Lower lobe of right lung (tissue), 2 donors: ENCODE measurements around the gene PTPRT. TPM values are rescaled to one million over a fixed set of nuclear protein-coding genes. Genes with fewer than 3 reads are reported as not detected.

Experiments
- ATAC-seq, 2 donors: fragments of 200-7000 bp; cut with Tn5 transposase; one replicate each; pipeline ENCODE4 v1.9.1; 2020 to 2022; ENCODE audit warnings: mild to moderate bottlenecking in 2 of 2, moderate library complexity in 2 of 2
- DNase-seq: peaks from one replicate; pipeline ENCODE4 v3.0.0-alpha.2; 2020
- H3K27ac ChIP-seq: fragments of 200-600 bp; one replicate; pipeline ENCODE4 v1.8.0; 2022
- H3K27me3 ChIP-seq: fragments of 200-600 bp; one replicate; pipeline ENCODE4 v1.8.0; 2022; ENCODE audit warnings: low read depth
- H3K36me3 ChIP-seq: fragments of 200-600 bp; one replicate; pipeline ENCODE4 v1.8.0; 2022; ENCODE audit warnings: mild to moderate bottlenecking
- H3K4me1 ChIP-seq: fragments of 200-600 bp; one replicate; pipeline ENCODE4 v1.8.0; 2022
- H3K4me3 ChIP-seq: fragments of 200-600 bp; one replicate; pipeline ENCODE4 v1.8.0; 2022; ENCODE audit warnings: mild to moderate bottlenecking
- H3K9me3 ChIP-seq: fragments of 200-600 bp; one replicate; pipeline ENCODE4 v1.8.0; 2022
- intact Hi-C: fragments of 100-400 bp; cut with DNase I; formaldehyde crosslinking; loops from one replicate; pipeline ENCODE4 v1.11.0; 2022
- total RNA-seq: library from RNA; stranded (reverse); fragmentation: NEBNext Ultra II Directional; extraction: Animal tissue kit (Norgen Biotek cat#: 25700); gene quantifications from one replicate; pipeline ENCODE4 v1.2.1, GENCODE V29; 2021
- TF ChIP-seq, protein P1 (sequence below): fragments of 200-600 bp; IDR thresholded peaks from one replicate; pipeline ENCODE4 v1.8.0; 2022; ENCODE audit warnings: antibody characterized with exemption, mild to moderate bottlenecking
- donor health status: DM: no; HTN: yes; CAD: no; lungs with severe emphysema.

PTPRT gene
- total RNA-seq, 1 donor from 2014 or later, result 8.0 TPM

DNA sequence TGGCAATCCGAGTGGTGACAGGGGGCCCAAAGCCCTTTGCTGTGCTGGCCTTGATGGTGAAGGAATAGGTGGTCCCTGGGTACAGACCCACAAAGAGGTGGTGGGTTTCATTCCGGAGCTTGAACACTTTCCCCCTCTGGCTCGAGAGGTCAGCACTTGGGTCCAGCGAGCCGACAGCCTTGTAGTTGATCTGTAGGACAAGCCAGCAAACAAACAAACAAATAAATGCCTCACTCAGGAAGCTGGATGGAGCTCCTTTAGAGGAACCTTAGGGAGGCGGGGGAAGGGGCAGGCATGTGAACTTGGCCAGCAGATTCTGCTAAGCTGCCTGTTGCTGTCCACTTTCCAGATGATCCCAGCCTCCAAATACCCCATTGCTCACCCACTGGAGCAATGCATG lies 837.6 kb downstream of the PTPRT start:
- no peaks in the 10 kb centered on the region for H3K4me1 ChIP-seq
- H3K27ac ChIP-seq, result no peak overlapping the region
- intact Hi-C loops, result no loop called here
- no peaks in the 10 kb centered on the region for H3K27me3 ChIP-seq
- H3K9me3 ChIP-seq, result no peaks in the 10 kb centered on the region
- H3K4me3 ChIP-seq, result no peak overlapping the region
- ATAC-seq (no peak), DNase-seq (no peak)
- no peaks in the 10 kb centered on the region for H3K36me3 ChIP-seq
- TF ChIP-seq, protein P1, sequence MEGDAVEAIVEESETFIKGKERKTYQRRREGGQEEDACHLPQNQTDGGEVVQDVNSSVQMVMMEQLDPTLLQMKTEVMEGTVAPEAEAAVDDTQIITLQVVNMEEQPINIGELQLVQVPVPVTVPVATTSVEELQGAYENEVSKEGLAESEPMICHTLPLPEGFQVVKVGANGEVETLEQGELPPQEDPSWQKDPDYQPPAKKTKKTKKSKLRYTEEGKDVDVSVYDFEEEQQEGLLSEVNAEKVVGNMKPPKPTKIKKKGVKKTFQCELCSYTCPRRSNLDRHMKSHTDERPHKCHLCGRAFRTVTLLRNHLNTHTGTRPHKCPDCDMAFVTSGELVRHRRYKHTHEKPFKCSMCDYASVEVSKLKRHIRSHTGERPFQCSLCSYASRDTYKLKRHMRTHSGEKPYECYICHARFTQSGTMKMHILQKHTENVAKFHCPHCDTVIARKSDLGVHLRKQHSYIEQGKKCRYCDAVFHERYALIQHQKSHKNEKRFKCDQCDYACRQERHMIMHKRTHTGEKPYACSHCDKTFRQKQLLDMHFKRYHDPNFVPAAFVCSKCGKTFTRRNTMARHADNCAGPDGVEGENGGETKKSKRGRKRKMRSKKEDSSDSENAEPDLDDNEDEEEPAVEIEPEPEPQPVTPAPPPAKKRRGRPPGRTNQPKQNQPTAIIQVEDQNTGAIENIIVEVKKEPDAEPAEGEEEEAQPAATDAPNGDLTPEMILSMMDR, result no peak

DNA sequence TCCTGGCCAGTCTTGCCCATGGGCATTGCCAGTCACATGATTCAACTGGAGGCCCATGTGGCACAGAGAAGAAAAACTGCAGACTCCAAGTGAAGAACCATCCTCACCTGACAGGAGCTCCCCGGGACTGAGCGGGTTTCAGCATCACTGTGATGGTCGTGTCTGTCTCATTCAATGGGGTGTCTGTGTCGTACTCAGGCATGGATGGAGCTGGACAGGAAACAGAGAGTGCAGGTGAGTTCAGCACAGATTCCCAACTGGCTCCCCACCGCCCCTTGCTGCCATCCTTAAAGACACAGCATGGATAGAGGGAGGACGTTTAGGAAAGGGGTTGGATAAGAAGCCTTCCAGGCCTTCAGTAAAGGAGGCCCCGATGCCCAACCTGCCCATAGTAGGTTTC lies 839.2 kb downstream of the PTPRT start:
- no peak for DNase-seq
- H3K27ac ChIP-seq, result no peak overlapping the region
- intact Hi-C loops, result no loop called here
- no peak for ATAC-seq
- H3K9me3 ChIP-seq, result no peaks in the 10 kb centered on the region
- H3K27me3 ChIP-seq, result no peaks in the 10 kb centered on the region
- H3K4me3 ChIP-seq, result no peak overlapping the region
- TF ChIP-seq, protein P1, result no peak
- H3K4me1 ChIP-seq, result no peaks in the 10 kb centered on the region
- H3K36me3 ChIP-seq, result no peaks in the 10 kb centered on the region

DNA sequence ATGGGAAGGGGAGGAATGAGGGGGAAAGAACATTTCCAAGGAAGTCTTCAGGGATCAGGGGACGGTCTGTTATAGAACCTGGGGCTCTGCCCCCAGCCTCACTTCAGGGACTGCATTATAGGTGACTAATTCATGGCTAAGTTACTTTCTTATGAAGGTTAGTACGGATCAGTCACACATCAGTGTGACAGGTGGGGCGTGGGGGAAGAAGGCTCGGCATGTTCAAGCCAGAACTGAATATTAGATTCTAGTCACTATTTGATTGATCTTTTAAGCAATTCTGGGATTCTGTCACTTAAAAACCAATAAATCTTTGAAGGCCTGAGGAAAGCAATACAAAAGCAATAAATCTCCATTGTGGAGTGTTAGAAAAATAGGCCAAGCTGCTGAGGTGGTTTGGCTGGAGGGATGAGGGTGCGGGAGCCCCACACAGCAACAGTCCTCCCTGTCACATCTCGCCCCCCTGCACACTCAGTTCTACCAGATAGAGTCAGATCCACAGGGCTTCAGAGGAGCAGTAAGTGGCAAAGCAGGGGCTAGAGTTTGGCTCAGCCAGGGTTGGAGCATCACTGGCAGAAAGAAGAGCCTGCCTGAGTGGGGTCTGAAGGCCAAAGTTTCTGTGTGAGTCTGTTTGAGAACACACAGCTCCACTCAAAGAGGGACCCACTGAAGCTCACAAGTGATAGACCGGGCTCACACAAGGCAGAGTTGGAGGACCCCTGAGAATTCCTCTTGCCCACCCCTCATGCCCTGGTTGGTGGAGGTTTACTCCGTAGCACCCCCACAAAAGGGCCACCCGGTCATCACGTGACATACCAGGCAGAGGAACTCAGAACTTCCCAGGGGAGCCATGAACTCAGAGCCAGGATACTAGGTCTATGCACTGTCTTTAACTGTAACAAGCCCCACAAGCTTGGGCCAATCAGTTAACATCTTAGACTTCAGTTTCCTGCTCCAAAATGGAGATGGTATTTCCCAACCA lies 843.2 kb downstream of the PTPRT start:
- no peak for ATAC-seq
- intact Hi-C loops, result no loop called here
- Histone ChIP-seq H3K27me3 (no peaks in the 10 kb centered on the region), H3K4me1 (no peaks in the 10 kb centered on the region), H3K27ac (no peak overlapping the region), H3K36me3 (no peaks in the 10 kb centered on the region), H3K4me3 (no peak overlapping the region), H3K9me3 (no peaks in the 10 kb centered on the region)
- TF ChIP-seq, protein P1, result no peak
- DNase-seq, result no peak

DNA sequence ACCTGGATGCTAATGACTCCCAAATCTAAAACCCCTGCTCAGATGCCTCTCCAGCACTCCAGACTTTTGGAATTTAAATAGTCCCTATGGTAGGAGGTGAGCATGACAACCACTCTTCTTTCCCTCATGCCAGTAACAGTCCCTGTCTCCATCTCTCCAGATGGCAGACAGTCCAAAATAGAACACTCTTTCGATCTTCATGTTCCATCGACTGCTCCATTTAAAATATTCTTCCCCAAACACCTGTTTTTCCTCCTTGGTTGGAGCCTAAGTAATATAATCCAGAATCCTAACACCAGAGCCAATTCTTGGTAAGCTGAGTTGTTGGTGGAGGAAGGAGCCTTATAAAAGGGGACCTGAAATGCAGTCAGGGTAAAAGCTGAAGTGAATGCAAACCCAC lies 848.1 kb downstream of the PTPRT start:
- DNase-seq, result no peak
- H3K27ac ChIP-seq, result no peak overlapping the region
- TF ChIP-seq, protein P1, result no peak
- H3K4me3 ChIP-seq, result no peak overlapping the region
- no peaks in the 10 kb centered on the region for H3K36me3 ChIP-seq
- H3K9me3 ChIP-seq, result no peaks in the 10 kb centered on the region
- intact Hi-C loops, result no loop called here
- no peaks in the 10 kb centered on the region for H3K27me3 ChIP-seq
- ATAC-seq, result no peak
- no peaks in the 10 kb centered on the region for H3K4me1 ChIP-seq

DNA sequence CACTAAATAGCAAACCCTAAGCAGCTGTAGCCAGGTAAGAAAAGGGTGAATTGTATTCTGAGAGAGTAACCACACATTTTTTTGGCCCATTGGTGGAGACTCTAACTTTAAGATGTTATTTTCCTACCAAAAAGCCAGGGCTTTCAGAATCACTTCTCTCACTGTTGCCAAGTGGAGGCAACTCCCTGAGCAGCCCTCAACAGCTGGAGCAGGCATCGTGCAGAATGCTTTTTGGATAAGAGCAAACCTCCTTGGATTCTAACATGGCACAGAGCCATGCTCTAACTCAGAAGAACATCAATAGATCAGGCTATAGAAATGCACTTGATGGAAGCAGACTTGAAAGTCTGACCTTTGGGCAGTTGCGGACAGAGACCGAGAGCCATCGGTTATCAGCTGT lies 849.3 kb downstream of the PTPRT start:
- Histone ChIP-seq H3K9me3 (no peaks in the 10 kb centered on the region), H3K4me3 (no peak overlapping the region), H3K4me1 (no peaks in the 10 kb centered on the region), H3K27ac (no peak overlapping the region), H3K27me3 (no peaks in the 10 kb centered on the region), H3K36me3 (no peaks in the 10 kb centered on the region)
- TF ChIP-seq, protein P1, result no peak
- no peak for DNase-seq
- no peak for ATAC-seq
- intact Hi-C loops, result no loop called here
